IMR-90 (cell line): ENCODE results near the gene SMIM36. TPM values are rescaled to one million over a fixed set of nuclear protein-coding genes. Genes with fewer than 3 reads are reported as not detected.

Experiments used
- ATAC-seq: fragments of 200-7000 bp; cut with Tn5 transposase; 2 replicates; pipeline ENCODE4 v1.9.1; 2020; ENCODE audit warnings: low read depth, mild to moderate bottlenecking, moderate library complexity
- BruUV-seq: library from RNA; stranded (reverse); fragments of 400-500 nt; replicated peaks from 2 replicates; lab custom pipeline; 2021; lab: Mats Ljungman, UMichigan
- CTCF ChIA-PET: fragments of 300-600 bp; formaldehyde crosslinking; extraction: SDS; loops from one replicate; lab custom pipeline; 2021; ENCODE audit warnings: antibody characterized with exemption; lab: Yijun Ruan, JAX
- POLR2A ChIA-PET: fragments of 300-600 bp; sonication (Branson Sonifier 250); formaldehyde crosslinking; loops from one replicate; lab custom pipeline; 2022; ENCODE audit warnings: antibody characterized with exemption; ENCODE audit not compliant: unreplicated experiment; lab: Charles Lee
- DNase-seq: peaks from one replicate; pipeline ENCODE4 v3.0.0; 2013
- H2AFZ ChIP-seq: replicated peaks from 2 replicates; pipeline ENCODE3; 2013; ENCODE audit warnings: low read length, mild to moderate bottlenecking; ENCODE audit not compliant: poor library complexity
- H2AK5ac ChIP-seq: 2 replicates; pipeline ENCODE4 v1.6.1; 2013; ENCODE audit warnings: low read depth, low read length, inconsistent platforms
- H2AK9ac ChIP-seq: replicated peaks from 2 replicates; pipeline ENCODE3; 2013; ENCODE audit warnings: mild to moderate bottlenecking, low read depth, low read length, moderate library complexity; ENCODE audit not compliant: poor library complexity
- H2BK120ac ChIP-seq: 2 replicates; pipeline ENCODE4 v1.6.1; 2013; ENCODE audit warnings: low read depth, low read length, inconsistent platforms
- H2BK15ac ChIP-seq: 3 replicates; pipeline ENCODE4 v1.6.1; 2013; ENCODE audit warnings: low read depth, low read length, inconsistent platforms
- H2BK20ac ChIP-seq: 2 replicates; pipeline ENCODE4 v1.6.1; 2013; ENCODE audit warnings: low read depth, mild to moderate bottlenecking, inconsistent platforms, low read length, moderate library complexity
- H2BK5ac ChIP-seq: 2 replicates; pipeline ENCODE4 v1.6.1; 2013; ENCODE audit warnings: mild to moderate bottlenecking, low read depth, low read length, inconsistent platforms; ENCODE audit not compliant: poor library complexity, severe bottlenecking
- H3K14ac ChIP-seq: replicated peaks from 2 replicates; pipeline ENCODE4 v1.6.1; 2013; ENCODE audit warnings: low read depth, low read length, inconsistent platforms
- H3K18ac ChIP-seq: 2 replicates; pipeline ENCODE4 v1.6.1; 2013; ENCODE audit warnings: low read depth, low read length, control low read depth
- H3K23ac ChIP-seq: 2 replicates; pipeline ENCODE4 v1.6.1; 2013; ENCODE audit warnings: low read depth, low read length, inconsistent platforms
- H3K27ac ChIP-seq: 2 replicates; pipeline ENCODE4 v1.5.1; 2013; ENCODE audit warnings: mild to moderate bottlenecking, control low read depth, low read length; ENCODE audit not compliant: insufficient read depth
- H3K27me3 ChIP-seq: 2 replicates; pipeline ENCODE4 v1.6.1; 2013; ENCODE audit warnings: low read length; ENCODE audit not compliant: control insufficient read depth, insufficient read depth
- H3K36me3 ChIP-seq: 2 replicates; pipeline ENCODE4 v1.6.1; 2013; ENCODE audit warnings: low read length, mixed read lengths; ENCODE audit not compliant: control insufficient read depth, insufficient read depth
- H3K4ac ChIP-seq: 2 replicates; pipeline ENCODE4 v1.6.1; 2013; ENCODE audit warnings: low read depth, low read length, inconsistent platforms
- H3K4me1 ChIP-seq: 2 replicates; pipeline ENCODE4 v1.6.1; 2013; ENCODE audit warnings: low read length, mixed read lengths; ENCODE audit not compliant: control insufficient read depth, insufficient read depth
- H3K4me2 ChIP-seq: 2 replicates; pipeline ENCODE4 v1.6.1; 2013; ENCODE audit warnings: low read depth, mild to moderate bottlenecking, control low read depth, low read length, moderate library complexity
- H3K4me3 ChIP-seq: 2 replicates; pipeline ENCODE4 v1.5.1; 2013; ENCODE audit warnings: low read depth, mild to moderate bottlenecking, control low read depth, low read length, moderate library complexity; ENCODE audit not compliant: insufficient read depth
- H3K56ac ChIP-seq: 2 replicates; pipeline ENCODE4 v1.6.1; 2013; ENCODE audit warnings: low read length, inconsistent platforms; ENCODE audit not compliant: insufficient read depth; ENCODE audit errors: extremely low read depth
- H3K79me1 ChIP-seq, 2 experiments: 2 replicates each; pipeline ENCODE4 v1.6.1; 2013; ENCODE audit warnings: low read length in 2 of 2, inconsistent platforms in 1 of 2, low read depth in 1 of 2
- H3K9ac ChIP-seq: 2 replicates; pipeline ENCODE4 v1.6.1; 2013; ENCODE audit warnings: low read depth, low read length, control low read depth
- H3K9me1 ChIP-seq: 2 replicates; pipeline ENCODE4 v1.6.1; 2013; ENCODE audit warnings: low read length, inconsistent platforms; ENCODE audit not compliant: insufficient read depth
- H3K9me3 ChIP-seq: 2 replicates; pipeline ENCODE4 v1.6.1; 2013; ENCODE audit warnings: low read length; ENCODE audit not compliant: control insufficient read depth, insufficient read depth
- H4K20me1 ChIP-seq: 2 replicates; pipeline ENCODE4 v1.6.1; 2013; ENCODE audit warnings: low read length, inconsistent platforms; ENCODE audit not compliant: insufficient read depth
- H4K5ac ChIP-seq: 2 replicates; pipeline ENCODE4 v1.6.1; 2013; ENCODE audit warnings: mild to moderate bottlenecking, low read depth, low read length, control low read depth
- H4K8ac ChIP-seq, 2 experiments: 2 replicates each; pipeline ENCODE4 v1.6.1; 2013; ENCODE audit warnings: low read depth in 2 of 2, low read length in 2 of 2, control low read depth in 1 of 2, inconsistent platforms in 1 of 2
- H4K91ac ChIP-seq: 2 replicates; pipeline ENCODE4 v1.6.1; 2013; ENCODE audit warnings: low read depth, low read length, inconsistent platforms; ENCODE audit not compliant: insufficient read depth
- ELK1 ChIP-seq: fragments of 150-350 bp; IDR thresholded peaks from 2 replicates; pipeline ENCODE4 v1.6.1; 2016; ENCODE audit warnings: low read depth, mild to moderate bottlenecking, low read length, moderate library complexity, borderline replicate concordance
- FOS ChIP-seq: fragments of 150-350 bp; IDR thresholded peaks from 2 replicates; pipeline ENCODE4 v1.6.1; 2016; ENCODE audit warnings: low read depth, low read length
- MAFK ChIP-seq: IDR thresholded peaks from 2 replicates; pipeline ENCODE4 v1.6.1; 2012; ENCODE audit warnings: low read depth, low read length, improper control_type of control experiment
- MAZ ChIP-seq: IDR thresholded peaks from 2 replicates; pipeline ENCODE4 v1.6.1; 2012; ENCODE audit warnings: low read depth, mild to moderate bottlenecking, low read length, improper control_type of control experiment, moderate library complexity, borderline replicate concordance
- MXI1 ChIP-seq: IDR thresholded peaks from 2 replicates; pipeline ENCODE4 v1.6.1; 2012; ENCODE audit warnings: low read depth, mild to moderate bottlenecking, low read length, moderate library complexity, borderline replicate concordance
- NFE2L2 ChIP-seq: fragments of 150-350 bp; IDR thresholded peaks from 2 replicates; pipeline ENCODE4 v1.6.1; 2016; ENCODE audit warnings: low read depth, mild to moderate bottlenecking, low read length
- RCOR1 ChIP-seq: IDR thresholded peaks from 2 replicates; pipeline ENCODE4 v1.6.1; 2012; ENCODE audit warnings: mild to moderate bottlenecking, low read length, improper control_type of control experiment; ENCODE audit not compliant: insufficient replicate concordance
- RFX5 ChIP-seq: IDR thresholded peaks from 2 replicates; pipeline ENCODE4 v1.8.0; 2012; ENCODE audit warnings: low read depth, mild to moderate bottlenecking, low read length, moderate library complexity
- SMC3 ChIP-seq: fragments of 150-350 bp; IDR thresholded peaks from 2 replicates; pipeline ENCODE4 v1.6.1; 2016; ENCODE audit warnings: low read depth, mild to moderate bottlenecking, antibody characterized with exemption, low read length, moderate library complexity
- WGBS, 2 experiments: methylation state at CpG; one replicate each; pipeline versions ENCODE4 v1.1.5 to v1.1.7; 2013; ENCODE audit warnings: missing lambda C conversion rate in 2 of 2; ENCODE audit not compliant: insufficient read length in 1 of 2; ENCODE audit errors: extremely low coverage in 2 of 2; 5-methylcytosine and 5-hydroxymethylcytosine counted together
- dilution Hi-C: fragments of 300-500 bp; cut with HindIII; formaldehyde crosslinking; loops from one replicate; pipeline ENCODE4 v1.14.3; 2018; ENCODE audit warnings: low sequenced_read_pairs; ENCODE audit not compliant: unreplicated experiment
- in situ Hi-C: fragments of 300-500 bp; cut with MboI; formaldehyde crosslinking; loops from 3 replicates; pipeline ENCODE4 v1.14.3; 2019; ENCODE audit warnings: low sequenced_read_pairs, inconsistent platforms, mixed read lengths
- intact Hi-C: fragments of 100-400 bp; cut with micrococcal nuclease; formaldehyde crosslinking; loops from 2 replicates; pipeline ENCODE4 v1.10.0; 2022
- polyA plus RNA-seq, 3 experiments: library from polyadenylated mRNA; depleted of rRNA; stranded (reverse); fragments of >200 nt; gene quantifications; 2 replicates each; pipeline ENCODE4 v1.2.3, GENCODE V29; 2012; ENCODE audit warnings: low replicate concordance in 1 of 3
- total RNA-seq: library from RNA; depleted of rRNA; stranded (reverse); fragments of >200 nt; gene quantifications from 2 replicates; pipeline ENCODE4 v1.2.3, GENCODE V29; 2012

SMIM36 gene
- total and polyA plus RNA-seq, 2 of the 4 experiments (the other 2 are of a cell fraction), result not detected

GRCh38 chr17:55479903-55480302 lies 31.3 kb downstream of the SMIM36 start:
- Histone ChIP-seq H2AK5ac (no peak overlapping the region), H2BK5ac (no peak overlapping the region), H3K18ac (no peak overlapping the region), H3K14ac (no peak overlapping the region), H3K79me1 (no peaks in the 10 kb centered on the region), H3K23ac (no peak overlapping the region), H4K20me1 (no peaks in the 10 kb centered on the region), H3K9me1 (no peaks in the 10 kb centered on the region), H2BK20ac (no peak overlapping the region), H3K4ac (no peak overlapping the region), H2BK15ac (no peak overlapping the region), H3K27ac (no peak overlapping the region), H2BK120ac (no peak overlapping the region), H4K5ac (no peak overlapping the region), H3K4me3 (no peak overlapping the region), H4K8ac (no peak overlapping the region), H2AK9ac (no peak overlapping the region), H3K56ac (no peak overlapping the region), H2AFZ (no peak overlapping the region), H3K36me3 (no peaks in the 10 kb centered on the region), H3K4me2 (no peak overlapping the region), H3K27me3 (peaks cover 4% of the 10 kb centered on the region), H3K9me3 (no peaks in the 10 kb centered on the region), H3K9ac (no peak overlapping the region), H4K91ac (no peak overlapping the region), H3K4me1 (no peaks in the 10 kb centered on the region)
- WGBS, 2 experiments, result no CpG with 5 or more reads among the region's 2 CpGs
- ATAC-seq (no peak), DNase-seq (no peak)
- dilution Hi-C loops (no loop called here), intact Hi-C loops (no loop called here), in situ Hi-C loops (no loop called here)
- TF ChIP-seq ELK1 (no peak), MAZ (no peak), MXI1 (no peak), SMC3 (no peak), RCOR1 (no peak), RFX5 (no peak), NFE2L2 (no peak), FOS (no peak), MAFK (no peak)
- ChIA-PET POLR2A (no interaction called here), CTCF (no interaction called here)
- no TSS peak for BruUV-seq
